Measurements from ENCODE around the gene P4HB.

The P4HB gene

GRCh38 chr17:81813861-81814683 is 46.3 kb downstream of the P4HB start:
- H3K4me3 ChIP-seq (ENCODE audit: low read depth, low read length), result no peak overlapping the region
- no peak for TF ChIP-seq CTCF (IDR thresholded peaks at IDR 0.05; ENCODE audit: low read depth, low read length, missing control alignments)
- no peak overlapping the region for H3K27ac ChIP-seq
- H3K36me3 ChIP-seq (replicated peaks), result no peaks in the 10 kb centered on the region
- H3K27me3 ChIP-seq (replicated peaks), result peaks cover 2% of the 10 kb centered on the region
- in situ Hi-C loops (cut with HindIII; ENCODE audit: low pct_ligation_motif_present, low sequenced_read_pairs), result no loop called here
- no peak for DNase-seq

GRCh38 chr17:81813371-81813684 is 47.0 kb downstream of the P4HB start:
- no peak for TF ChIP-seq CTCF (IDR thresholded peaks at IDR 0.05; ENCODE audit: low read depth, low read length, missing control alignments)
- H3K4me3 ChIP-seq (ENCODE audit: low read depth, low read length), result no peak overlapping the region
- in situ Hi-C loops (cut with HindIII; ENCODE audit: low pct_ligation_motif_present, low sequenced_read_pairs), result no loop called here
- peaks cover 6% of the 10 kb centered on the region for H3K27me3 ChIP-seq (replicated peaks)
- no peak overlapping the region for H3K27ac ChIP-seq
- no peak for DNase-seq
- no peaks in the 10 kb centered on the region for H3K36me3 ChIP-seq (replicated peaks)

GRCh38 chr17:81812571-81813370 is 47.6 kb downstream of the P4HB start:
- peaks cover 9% of the 10 kb centered on the region for H3K27me3 ChIP-seq (replicated peaks)
- no peaks in the 10 kb centered on the region for H3K36me3 ChIP-seq (replicated peaks)
- H3K27ac ChIP-seq, result no peak overlapping the region
- H3K4me3 ChIP-seq (ENCODE audit: low read depth, low read length), result no peak overlapping the region
- DNase-seq, result no peak
- in situ Hi-C loops (cut with HindIII; ENCODE audit: low pct_ligation_motif_present, low sequenced_read_pairs), result no loop called here
- TF ChIP-seq CTCF (IDR thresholded peaks at IDR 0.05; ENCODE audit: low read depth, low read length, missing control alignments), result no peak

- Histone ChIP-seq H3K27ac (no peak overlapping the region), H3K4me3 (ENCODE audit: low read depth, low read length) (no peak overlapping the region), H3K27me3 (replicated peaks) (peaks cover 14% of the 10 kb centered on the region), H3K36me3 (replicated peaks) (no peaks in the 10 kb centered on the region)
- TF ChIP-seq CTCF (IDR thresholded peaks at IDR 0.05; ENCODE audit: low read depth, low read length, missing control alignments), result no peak
- in situ Hi-C loops (cut with HindIII; ENCODE audit: low pct_ligation_motif_present, low sequenced_read_pairs), result no loop called here
- DNase-seq, result no peak
These were observed 48.4 kb downstream of the P4HB start for GRCh38 chr17:81811705-81812570.

- peaks cover 21% of the 10 kb centered on the region for H3K27me3 ChIP-seq (replicated peaks)
- no peak overlapping the region for H3K27ac ChIP-seq
- in situ Hi-C loops (cut with HindIII; ENCODE audit: low pct_ligation_motif_present, low sequenced_read_pairs), result no loop called here
- H3K4me3 ChIP-seq (ENCODE audit: low read depth, low read length), result no peak overlapping the region
- no peak for DNase-seq
- no peak for TF ChIP-seq CTCF (IDR thresholded peaks at IDR 0.05; ENCODE audit: low read depth, low read length, missing control alignments)
- no peaks in the 10 kb centered on the region for H3K36me3 ChIP-seq (replicated peaks)
These were observed 49.2 kb downstream of the P4HB start for GRCh38 chr17:81810892-81811704.
